Esophagus muscularis mucosa (tissue), 4 donors: ENCODE data around the gene RAD51AP1. TPM values are rescaled to one million over a fixed set of nuclear protein-coding genes. Genes with fewer than 3 reads are reported as not detected.
A peak's percentile ranks its signal among the peaks of the same experiment; 100 is the strongest.

Experiments
- DNase-seq: peaks from one replicate; pipeline ENCODE4 v3.0.0-alpha.2; 2017; ENCODE audit errors: extremely low spot score
- H3K27ac ChIP-seq, 4 donors: fragments of 200-600 bp; sonication (generic); replicated peaks in 1 of 4; 1 replicate in 3 of 4; 2 replicates in 1 of 4; pipeline ENCODE4 v1.5.1; 2016 to 2019; ENCODE audit warnings: mild to moderate bottlenecking in 1 of 4
- H3K27me3 ChIP-seq, 4 donors: fragments of 200-600 bp; sonication (generic); one replicate each; pipeline versions ENCODE4 v1.5.1 to v1.6.0; 2016 to 2019
- H3K36me3 ChIP-seq, 4 donors: fragments of 200-600 bp; sonication (generic); one replicate each; pipeline ENCODE4 v1.5.1; 2016 to 2019
- H3K4me1 ChIP-seq, 4 donors: fragments of 200-600 bp; sonication (generic); one replicate each; pipeline ENCODE4 v1.5.1; 2016 to 2019
- H3K4me3 ChIP-seq, 4 donors: fragments of 200-600 bp; sonication (generic); 1 replicate in 2 of 4; 2 replicates in 2 of 4; pipeline ENCODE4 v1.5.1; 2016 to 2019; ENCODE audit warnings: mild to moderate bottlenecking in 4 of 4, moderate library complexity in 1 of 4
- H3K9me3 ChIP-seq, 4 donors: fragments of 200-600 bp; sonication (generic); 1 replicate in 3 of 4; 2 replicates in 1 of 4; pipeline ENCODE4 v1.5.1; 2016 to 2019
- CTCF ChIP-seq, 3 experiments: fragments of 200-600 bp in 2 of 3; fragments of 450-650 bp in 1 of 3; sonication (generic) in 2 of 3; IDR thresholded peaks; one replicate each; pipeline ENCODE4 v1.5.1; 2017 to 2019; ENCODE audit warnings: antibody characterized with exemption in 3 of 3, mild to moderate bottlenecking in 2 of 3, moderate library complexity in 1 of 3
- EP300 ChIP-seq: sonication (generic); formaldehyde crosslinking; IDR thresholded peaks from one replicate; pipeline ENCODE4 v1.6.1; 2017; ENCODE audit warnings: antibody characterized with exemption
- POLR2A ChIP-seq: fragments of 450-650 bp; IDR thresholded peaks from one replicate; pipeline ENCODE4 v1.6.1; 2017; ENCODE audit warnings: antibody characterized with exemption, moderate library complexity, mild to moderate bottlenecking, low read depth
- POLR2AphosphoS5 ChIP-seq, 2 donors: sonication (generic); formaldehyde crosslinking; IDR thresholded peaks; one replicate each; pipeline ENCODE4 v1.6.1; 2017; ENCODE audit warnings: antibody characterized with exemption in 2 of 2
- WGBS: methylation state at CpG from one replicate; pipeline ENCODE4 v1.1.5; 2018; 5-methylcytosine and 5-hydroxymethylcytosine counted together
- intact Hi-C: fragments of 100-400 bp; cut with DNase I; formaldehyde crosslinking; loops from one replicate; pipeline ENCODE4 v1.15.1; 2023
- total RNA-seq, 4 donors: library from RNA; depleted of rRNA; stranded (reverse); fragments of >200 nt; gene quantifications; one replicate each; pipeline versions ENCODE4 v1.1.0 to v1.2.1, GENCODE V29; 2016

Gene RAD51AP1
- total RNA-seq, 4 donors from 2014 or later = 0.58 to 1.4 (median 0.75) TPM

- H3K4me3 ChIP-seq = no peak overlapping the region
- intact Hi-C loops = no loop called here
- no peaks in the 10 kb centered on the region for H3K9me3 ChIP-seq
- WGBS = 61% methylated on average over 7 of the region's 7 CpGs
- peaks cover 0 to 16% (median 0%) of the 10 kb centered on the region in 4 donors for H3K27me3 ChIP-seq
- H3K27ac ChIP-seq = no peak overlapping the region
- TF ChIP-seq POLR2A (no peak), EP300 (no peak), CTCF (IDR thresholded peaks at IDR 0.05) (no peak), POLR2AphosphoS5 (IDR thresholded peaks at IDR 0.05) (no peak)
- no peaks in the 10 kb centered on the region for H3K36me3 ChIP-seq
- peak; percentile 53 for DNase-seq
- H3K4me1 ChIP-seq = no peaks in the 10 kb centered on the region
Measured at GRCh38 chr12:4591180-4591687, 52.5 kb downstream of the RAD51AP1 start.

GRCh38 chr12:4595881-4596280, 57.2 kb downstream of the RAD51AP1 start:
- no peaks in the 10 kb centered on the region for H3K9me3 ChIP-seq
- TF ChIP-seq POLR2AphosphoS5 (IDR thresholded peaks at IDR 0.05) = no peak
- TF ChIP-seq EP300 = no peak
- no peak for TF ChIP-seq CTCF (IDR thresholded peaks at IDR 0.05)
- no peak for TF ChIP-seq POLR2A
- H3K4me1 ChIP-seq = no peaks in the 10 kb centered on the region
- H3K27me3 ChIP-seq = no peaks in the 10 kb centered on the region
- no peaks in the 10 kb centered on the region for H3K36me3 ChIP-seq
- 95% methylated on average over 6 of the region's 6 CpGs for WGBS
- peak; percentile 91 for DNase-seq
- H3K27ac ChIP-seq = no peak overlapping the region
- no peak overlapping the region for H3K4me3 ChIP-seq
- intact Hi-C loops = no loop called here

- H3K27ac ChIP-seq = no peak overlapping the region
- H3K4me3 ChIP-seq = no peak overlapping the region
- peaks cover 0 to 5% (median 0%) of the 10 kb centered on the region in 4 donors for H3K36me3 ChIP-seq
- WGBS = 69% methylated on average over 7 of the region's 7 CpGs
- TF ChIP-seq POLR2A (no peak), CTCF (IDR thresholded peaks at IDR 0.05) (no peak), EP300 (no peak), POLR2AphosphoS5 (IDR thresholded peaks at IDR 0.05) (no peak)
- H3K27me3 ChIP-seq = no peaks in the 10 kb centered on the region
- DNase-seq = peak; percentile 12
- H3K4me1 ChIP-seq = peaks cover 16 to 24% (median 23%) of the 10 kb centered on the region in 4 donors
- intact Hi-C loops = no loop called here
- H3K9me3 ChIP-seq = no peaks in the 10 kb centered on the region
Measured at GRCh38 chr12:4603421-4603820, 64.7 kb downstream of the RAD51AP1 start.

- Histone ChIP-seq H3K36me3 (peaks cover 0 to 5% (median 0%) of the 10 kb centered on the region in 4 donors), H3K27me3 (no peaks in the 10 kb centered on the region), H3K9me3 (no peaks in the 10 kb centered on the region), H3K4me1 (peaks cover 16 to 25% (median 23%) of the 10 kb centered on the region in 4 donors), H3K4me3 (no peak overlapping the region), H3K27ac (no peak overlapping the region)
- no peak for DNase-seq
- TF ChIP-seq EP300 (no peak), CTCF (IDR thresholded peaks at IDR 0.05) (no peak), POLR2AphosphoS5 (IDR thresholded peaks at IDR 0.05) (no peak), POLR2A (no peak)
- intact Hi-C loops = no loop called here
- WGBS = 29% methylated on average over 1 of the region's 1 CpG
Measured at GRCh38 chr12:4603946-4604345, 65.3 kb downstream of the RAD51AP1 start.

DNA sequence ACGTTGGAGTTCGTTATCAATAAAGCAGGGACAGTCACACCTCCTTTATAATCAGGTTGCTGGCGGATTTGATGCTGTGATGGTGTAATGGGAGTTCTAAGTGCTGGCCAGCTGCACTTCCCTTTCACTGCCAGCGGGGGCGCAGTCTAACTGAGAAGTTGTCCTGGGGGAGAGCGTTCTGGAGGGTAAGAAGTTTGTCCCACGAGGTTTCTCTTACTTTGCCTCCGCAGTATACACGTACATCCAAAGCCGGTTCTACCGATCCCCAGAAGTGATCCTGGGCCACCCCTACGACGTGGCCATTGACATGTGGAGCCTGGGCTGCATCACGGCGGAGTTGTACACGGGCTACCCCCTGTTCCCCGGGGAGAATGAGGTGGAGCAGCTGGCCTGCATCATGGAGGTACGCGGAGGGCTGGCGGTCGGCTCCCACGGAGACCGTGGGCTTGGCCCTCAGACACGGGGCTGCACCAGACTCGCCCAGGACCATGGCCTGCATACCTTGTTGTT, 66.0 kb downstream of the RAD51AP1 start:
- Histone ChIP-seq H3K36me3 (peaks cover 0 to 5% (median under 1%) of the 10 kb centered on the region in 4 donors), H3K4me3 (peak overlapping the region; percentile 67 to 88 (median 78)), H3K27ac (peak overlapping the region; percentile 73 to 83 (median 76)), H3K27me3 (no peaks in the 10 kb centered on the region), H3K4me1 (peaks cover 16 to 25% (median 23%) of the 10 kb centered on the region in 4 donors), H3K9me3 (no peaks in the 10 kb centered on the region)
- TF ChIP-seq POLR2AphosphoS5 (IDR thresholded peaks at IDR 0.05) (peak; percentile 53 to 76), POLR2A (no peak), EP300 (no peak), CTCF (IDR thresholded peaks at IDR 0.05) (peak; percentile 97 to 100 (median 97))
- peak; percentile 96 for DNase-seq
- 0% methylated on average over 9 of the region's 25 CpGs for WGBS
- intact Hi-C loops = no loop called here
